Neural crest cell (in vitro differentiated cells): Measurements from ENCODE around the gene AVP. TPM values are rescaled to one million over a fixed set of nuclear protein-coding genes. Genes with fewer than 3 reads are reported as not detected.
"Not testable (repeated sequence)": the region's sequence is repeated elsewhere in the genome, so short reads cannot be mapped to it uniquely, and the experiment has no call there.

ENCODE experiments used
- DNase-seq: peaks from one replicate; pipeline ENCODE4 v3.0.0; 2021; ENCODE audit warnings: low read depth, mixed read lengths, low spot score
- H3K27ac Mint-ChIP-seq: one replicate; pipeline ENCODE4 v1.8.0; 2021; ENCODE audit warnings: mild to moderate bottlenecking, mixed read lengths; ENCODE audit not compliant: unreplicated experiment
- H3K27me3 Mint-ChIP-seq: 2 replicates; pipeline ENCODE4 v1.8.0; 2021; ENCODE audit warnings: low read depth, mild to moderate bottlenecking, mixed read lengths
- H3K36me3 Mint-ChIP-seq: 2 replicates; pipeline ENCODE4 v1.8.0; 2021; ENCODE audit warnings: low read depth, mild to moderate bottlenecking, mixed read lengths
- H3K4me1 Mint-ChIP-seq: 2 replicates; pipeline ENCODE4 v1.8.0; 2021; ENCODE audit warnings: mixed read lengths
- H3K4me3 Mint-ChIP-seq: one replicate; pipeline ENCODE4 v1.8.0; 2021; ENCODE audit warnings: mild to moderate bottlenecking, mixed read lengths
- H3K9me3 Mint-ChIP-seq: 2 replicates; pipeline ENCODE4 v1.8.0; 2021; ENCODE audit warnings: mixed read lengths
- total RNA-seq: library from RNA; stranded (reverse); gene quantifications from 2 replicates; pipeline ENCODE4 v1.2.1, GENCODE V29; 2021
- TF ChIP-seq, protein P1 (sequence below): fragments of 200-600 bp; sonication (generic); conservative IDR thresholded peaks from 2 replicates; pipeline ENCODE4 v1.5.0; 2021; ENCODE audit warnings: antibody characterized with exemption, mild to moderate bottlenecking

The AVP gene
- total RNA-seq, 1 donor from 2014 or later, result not detected

GRCh38 chr20:3077618-3078134 is 6.8 kb downstream of the AVP start:
- no peaks in the 10 kb centered on the region for H3K9me3 Mint-ChIP-seq
- peaks cover under 1% of the 10 kb centered on the region for H3K4me1 Mint-ChIP-seq
- DNase-seq, result no peak
- H3K36me3 Mint-ChIP-seq, result no peaks in the 10 kb centered on the region
- no peak overlapping the region for H3K27ac Mint-ChIP-seq
- H3K4me3 Mint-ChIP-seq, result no peak overlapping the region
- peaks cover 63% of the 10 kb centered on the region for H3K27me3 Mint-ChIP-seq
- TF ChIP-seq, protein P1, sequence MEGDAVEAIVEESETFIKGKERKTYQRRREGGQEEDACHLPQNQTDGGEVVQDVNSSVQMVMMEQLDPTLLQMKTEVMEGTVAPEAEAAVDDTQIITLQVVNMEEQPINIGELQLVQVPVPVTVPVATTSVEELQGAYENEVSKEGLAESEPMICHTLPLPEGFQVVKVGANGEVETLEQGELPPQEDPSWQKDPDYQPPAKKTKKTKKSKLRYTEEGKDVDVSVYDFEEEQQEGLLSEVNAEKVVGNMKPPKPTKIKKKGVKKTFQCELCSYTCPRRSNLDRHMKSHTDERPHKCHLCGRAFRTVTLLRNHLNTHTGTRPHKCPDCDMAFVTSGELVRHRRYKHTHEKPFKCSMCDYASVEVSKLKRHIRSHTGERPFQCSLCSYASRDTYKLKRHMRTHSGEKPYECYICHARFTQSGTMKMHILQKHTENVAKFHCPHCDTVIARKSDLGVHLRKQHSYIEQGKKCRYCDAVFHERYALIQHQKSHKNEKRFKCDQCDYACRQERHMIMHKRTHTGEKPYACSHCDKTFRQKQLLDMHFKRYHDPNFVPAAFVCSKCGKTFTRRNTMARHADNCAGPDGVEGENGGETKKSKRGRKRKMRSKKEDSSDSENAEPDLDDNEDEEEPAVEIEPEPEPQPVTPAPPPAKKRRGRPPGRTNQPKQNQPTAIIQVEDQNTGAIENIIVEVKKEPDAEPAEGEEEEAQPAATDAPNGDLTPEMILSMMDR, result no peak

DNA sequence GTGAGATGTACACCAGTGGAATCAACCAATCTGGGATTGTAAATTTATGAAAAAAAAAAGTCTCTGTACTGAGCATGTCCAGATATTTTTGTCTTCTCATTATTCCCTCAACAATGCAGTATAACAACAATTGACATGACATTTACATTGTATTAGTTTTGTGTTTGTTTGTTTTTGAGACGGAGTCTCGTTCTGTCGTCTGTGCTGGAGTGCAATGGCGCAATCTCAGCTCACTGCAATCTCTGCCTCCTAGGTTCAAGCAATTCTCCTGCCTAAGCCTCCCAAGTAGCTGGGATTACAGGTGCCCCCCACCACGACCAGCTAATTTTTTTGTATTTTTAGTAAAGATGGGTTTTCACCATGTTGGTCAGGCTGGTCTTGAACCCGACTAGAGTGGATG is 9.2 kb downstream of the AVP start:
- H3K9me3 Mint-ChIP-seq, DNase-seq, H3K27ac Mint-ChIP-seq, H3K4me3 Mint-ChIP-seq, H3K36me3 Mint-ChIP-seq, H3K4me1 Mint-ChIP-seq: not testable (repeated sequence)
- H3K27me3 Mint-ChIP-seq, result peaks cover 61% of the 10 kb centered on the region

- DNase-seq, result no peak
- no peak overlapping the region for H3K27ac Mint-ChIP-seq
- H3K4me3 Mint-ChIP-seq, result no peak overlapping the region
- peaks cover 56% of the 10 kb centered on the region for H3K27me3 Mint-ChIP-seq
- TF ChIP-seq, protein P1, result no peak
- no peaks in the 10 kb centered on the region for H3K9me3 Mint-ChIP-seq
- peaks cover 5% of the 10 kb centered on the region for H3K4me1 Mint-ChIP-seq
- no peaks in the 10 kb centered on the region for H3K36me3 Mint-ChIP-seq
Measured at GRCh38 chr20:3074812-3075211, 9.7 kb downstream of the AVP start.

- peaks cover 42% of the 10 kb centered on the region for H3K27me3 Mint-ChIP-seq
- H3K9me3 Mint-ChIP-seq, H3K27ac Mint-ChIP-seq, H3K4me3 Mint-ChIP-seq, H3K36me3 Mint-ChIP-seq, DNase-seq, H3K4me1 Mint-ChIP-seq: not testable (repeated sequence)
Measured at GRCh38 chr20:3073251-3073643, 11.3 kb downstream of the AVP start.

DNA sequence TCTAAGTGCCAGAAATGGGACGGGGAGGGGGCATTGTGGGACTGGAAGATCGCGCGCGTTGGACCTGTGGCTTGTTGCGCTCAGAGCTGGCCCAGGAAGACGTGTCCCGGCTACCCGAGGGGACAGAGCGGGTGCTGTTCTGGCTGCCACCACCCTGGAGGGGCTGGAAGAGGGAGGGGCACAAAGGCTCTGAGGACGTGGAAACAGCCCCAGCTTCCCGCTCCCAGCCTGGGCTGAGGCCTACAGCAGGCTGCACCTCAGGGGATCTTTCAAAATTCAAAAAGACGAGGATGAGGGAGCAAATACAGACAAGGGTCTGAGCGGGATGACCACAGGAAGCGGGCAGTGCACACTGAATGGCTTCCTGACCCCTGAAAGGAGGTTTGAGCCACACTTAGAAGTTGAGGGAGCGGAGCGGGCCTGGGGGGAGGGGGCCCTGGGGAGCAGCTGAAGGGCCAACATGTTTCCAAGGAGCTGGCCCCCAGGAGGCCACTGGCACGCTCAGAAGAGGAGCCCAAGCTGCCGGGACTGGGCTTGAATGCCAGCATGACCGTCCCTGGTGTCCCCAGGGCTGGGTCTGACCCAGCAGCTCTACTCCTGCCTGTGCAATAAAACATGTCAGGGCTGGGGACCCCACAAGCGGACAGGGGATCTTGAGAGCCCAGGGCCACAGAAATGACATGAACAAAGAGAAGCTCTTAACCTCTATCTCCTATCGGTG is 11.8 kb downstream of the AVP start:
- Mint-ChIP-seq H3K9me3 (no peaks in the 10 kb centered on the region), H3K27me3 (peaks cover 37% of the 10 kb centered on the region), H3K36me3 (no peaks in the 10 kb centered on the region), H3K27ac (no peak overlapping the region), H3K4me3 (peak overlapping the region; percentile 34), H3K4me1 (peaks cover 5% of the 10 kb centered on the region)
- TF ChIP-seq, protein P1, result no peak
- DNase-seq, result no peak

DNA sequence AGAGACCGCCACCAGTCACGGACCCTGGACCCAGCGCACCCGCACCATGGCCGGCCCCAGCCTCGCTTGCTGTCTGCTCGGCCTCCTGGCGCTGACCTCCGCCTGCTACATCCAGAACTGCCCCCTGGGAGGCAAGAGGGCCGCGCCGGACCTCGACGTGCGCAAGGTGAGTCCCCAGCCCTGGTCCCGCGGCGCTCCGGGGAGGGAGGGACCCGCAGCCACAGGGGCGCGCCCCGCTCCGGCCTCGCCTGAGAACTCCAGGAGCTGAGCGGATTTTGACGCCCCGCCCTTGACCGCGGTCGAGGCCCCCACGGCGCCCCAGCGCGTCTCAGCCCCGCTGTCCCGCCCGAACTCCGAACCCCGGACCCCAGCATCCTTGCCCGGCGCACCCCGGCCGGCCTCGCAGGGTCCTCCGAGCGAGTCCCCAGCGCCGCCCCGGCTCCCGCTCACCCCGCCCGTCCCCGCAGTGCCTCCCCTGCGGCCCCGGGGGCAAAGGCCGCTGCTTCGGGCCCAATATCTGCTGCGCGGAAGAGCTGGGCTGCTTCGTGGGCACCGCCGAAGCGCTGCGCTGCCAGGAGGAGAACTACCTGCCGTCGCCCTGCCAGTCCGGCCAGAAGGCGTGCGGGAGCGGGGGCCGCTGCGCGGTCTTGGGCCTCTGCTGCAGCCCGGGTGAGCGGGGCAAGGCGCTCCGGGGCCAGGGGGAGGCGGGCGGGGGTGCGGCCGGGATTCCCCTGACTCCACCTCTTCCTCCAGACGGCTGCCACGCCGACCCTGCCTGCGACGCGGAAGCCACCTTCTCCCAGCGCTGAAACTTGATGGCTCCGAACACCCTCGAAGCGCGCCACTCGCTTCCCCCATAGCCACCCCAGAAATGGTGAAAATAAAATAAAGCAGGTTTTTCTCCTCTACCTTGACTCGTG is 12.7 kb downstream of the AVP start, which contains the start of gene OXT:
TSS of gene OXT (plus strand) at position 11 of the 920 bp plus-strand sequence. CDS start at position 47, 36 bp downstream.
- DNase-seq, result no peak
- Mint-ChIP-seq H3K27me3 (peaks cover 34% of the 10 kb centered on the region), H3K4me1 (peaks cover 5% of the 10 kb centered on the region), H3K4me3 (peak within 1 kb of the TSS; percentile 34), H3K9me3 (no peaks in the 10 kb centered on the region), H3K36me3 (no peaks in the 10 kb centered on the region), H3K27ac (no peak within 1 kb of the TSS)
- TF ChIP-seq, protein P1, result no peak
